ENCODE results near the gene CACNA1A. TPM values are rescaled to one million over a fixed set of nuclear protein-coding genes. Genes with fewer than 3 reads are reported as not detected.

Gene CACNA1A
- total and polyA plus RNA-seq, 2 of the 4 experiments (the other 2 are of a cell fraction): 5.9 to 15.0 TPM

GRCh38 chr19:13355356-13355755 is 150.9 kb downstream of the CACNA1A start:
- dilution Hi-C loops (cut with HindIII; ENCODE audit: low sequenced_read_pairs, unreplicated experiment) (no loop called here), in situ Hi-C loops (cut with MboI; ENCODE audit: low sequenced_read_pairs) (no loop called here)
- CTCF ChIA-PET: no interaction called here

More at GRCh38 chr19:13355356-13355755, 150.9 kb downstream of the CACNA1A start:
- Histone ChIP-seq H3K79me1 (ENCODE audit: low read depth in 1 of 2, low read length in 2 of 2) (no peaks in the 10 kb centered on the region), H4K20me1 (ENCODE audit: insufficient read depth, low read length) (no peaks in the 10 kb centered on the region), H3K4ac (ENCODE audit: low read depth, low read length) (no peak overlapping the region), H3K36me3 (ENCODE audit: control insufficient read depth, insufficient read depth, low read length) (peaks cover 5% of the 10 kb centered on the region; the same call in 1 of the 2 replicates), H3K18ac (ENCODE audit: low read depth, low read length) (no peak overlapping the region), H3K9me3 (ENCODE audit: control insufficient read depth, insufficient read depth, low read length) (peaks cover 5% of the 10 kb centered on the region), H3K9ac (ENCODE audit: low read depth, low read length) (no peak overlapping the region), H3K9me1 (ENCODE audit: insufficient read depth, low read length) (no peaks in the 10 kb centered on the region), H2BK120ac (ENCODE audit: low read depth, low read length) (no peak overlapping the region), H3K4me3 (ENCODE audit: insufficient read depth, low read depth, low read length) (no peak overlapping the region), H2BK15ac (ENCODE audit: low read depth, low read length) (no peak overlapping the region), H3K27ac (ENCODE audit: insufficient read depth, low read length) (no peak overlapping the region), H3K4me1 (ENCODE audit: control insufficient read depth, insufficient read depth, low read length) (no peaks in the 10 kb centered on the region), H4K5ac (ENCODE audit: low read depth, low read length) (no peak overlapping the region), H3K56ac (ENCODE audit: extremely low read depth, insufficient read depth, low read length) (no peak overlapping the region), H2BK20ac (ENCODE audit: low read depth, low read length) (no peak overlapping the region), H2BK5ac (ENCODE audit: low read depth, low read length, poor library complexity, severe bottlenecking) (no peak overlapping the region), H2AFZ (replicated peaks; ENCODE audit: low read length, poor library complexity) (no peak overlapping the region), H3K14ac (replicated peaks; ENCODE audit: low read depth, low read length) (no peak overlapping the region), H4K91ac (ENCODE audit: insufficient read depth, low read depth, low read length) (no peak overlapping the region), H2AK5ac (ENCODE audit: low read depth, low read length) (no peak overlapping the region), H3K4me2 (ENCODE audit: low read depth, low read length) (no peak overlapping the region), H3K23ac (ENCODE audit: low read depth, low read length) (no peak overlapping the region), H3K27me3 (ENCODE audit: control insufficient read depth, insufficient read depth, low read length) (peaks cover 1% of the 10 kb centered on the region; the same call in 1 of the 2 replicates), H2AK9ac (replicated peaks; ENCODE audit: low read depth, low read length, poor library complexity) (no peak overlapping the region), H4K8ac (ENCODE audit: low read depth in 2 of 2, low read length in 2 of 2) (no peak overlapping the region)
- BruUV-seq (replicated peaks): no TSS peak
- no CpG with 5 or more reads among the region's 5 CpGs for WGBS, 2 experiments (ENCODE audit: extremely low coverage in 2 of 2, insufficient read length in 1 of 2)
- intact Hi-C loops (cut with micrococcal nuclease): no loop called here
- DNase-seq (no peak), ATAC-seq (ENCODE audit: low read depth) (no peak)
- POLR2A ChIA-PET (ENCODE audit: unreplicated experiment): no interaction called here
- TF ChIP-seq FOS (IDR thresholded peaks at IDR 0.05; ENCODE audit: low read depth, low read length) (no peak), USF2 (IDR thresholded peaks at IDR 0.05; ENCODE audit: low read depth, low read length) (no peak), CTCF (conservative IDR thresholded peaks at IDR 0.05; ENCODE audit: low read depth, low read length) (no peak), NFE2L2 (IDR thresholded peaks at IDR 0.05; ENCODE audit: low read depth, low read length) (no peak), BHLHE40 (IDR thresholded peaks at IDR 0.05; ENCODE audit: low read depth, low read length) (no peak), MAFK (IDR thresholded peaks at IDR 0.05; ENCODE audit: low read depth, low read length) (no peak), ELK1 (IDR thresholded peaks at IDR 0.05; ENCODE audit: borderline replicate concordance, low read depth, low read length) (no peak), SMC3 (IDR thresholded peaks at IDR 0.05; ENCODE audit: low read depth, low read length) (no peak)

All from IMR-90 (cell line).